HL-60 (cell line): ENCODE measurements around the gene RHBDL3.

Experiments used
- GABPA ChIP-seq: IDR thresholded peaks from 2 replicates; pipeline ENCODE4 v1.6.1; 2012; ENCODE audit warnings: low read depth
- POLR2AphosphoS5 ChIP-seq: IDR thresholded peaks from 2 replicates; pipeline ENCODE4 v1.6.1; 2012; ENCODE audit warnings: low read depth

GRCh38 chr17:32223703-32224102 lies 41.9 kb upstream of the RHBDL3 start:
- TF ChIP-seq GABPA (no peak), POLR2AphosphoS5 (no peak)
